ENCODE measurements around the gene IQSEC1.

IQSEC1 gene

DNA sequence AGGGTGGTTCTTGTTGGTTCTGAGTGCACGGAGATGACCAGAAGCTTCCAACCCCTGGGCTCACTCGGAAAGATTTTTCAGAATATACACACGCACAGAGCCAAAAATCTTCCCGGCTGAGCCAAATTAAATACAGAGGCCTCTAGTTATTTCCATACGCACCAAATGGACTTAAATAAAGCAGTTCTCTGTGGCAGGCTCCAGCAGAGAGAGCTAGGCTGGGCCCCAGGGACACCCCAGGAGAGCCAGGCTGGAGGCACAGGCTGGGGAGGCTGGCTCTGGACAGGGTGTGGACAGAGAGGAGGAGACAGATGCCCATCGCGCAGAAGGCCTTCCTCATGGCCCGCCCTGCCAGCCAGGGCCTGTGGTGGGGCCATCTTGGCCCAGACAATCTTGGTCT, 115.9 kb downstream of the IQSEC1 start:
- no peaks in the 10 kb centered on the region for H3K9me3 ChIP-seq (replicated peaks in 1 of 11)
- peaks cover 48 to 100% (median 98%) of the 10 kb centered on the region in 11 experiments for H4K20me1 ChIP-seq
- peak overlapping the region in 7 of 11 experiments; percentile 2 to 91 (median 88); a peak in 14 of 22 replicates for H3K27ac ChIP-seq
- peaks cover 100% of the 10 kb centered on the region in 10 experiments for H3K4me1 ChIP-seq
- H3K36me3 ChIP-seq = peaks cover 0 to 41% (median 0%) of the 10 kb centered on the region in 11 experiments; a peak in 7 of 22 replicates
- peak overlapping the region; percentile 96 to 100 (median 99) for H3K4me2 ChIP-seq
- peak overlapping the region in 1 of 10 experiments; percentile 7; a peak in 1 of 20 replicates for H3K4me3 ChIP-seq
- TF ChIP-seq Cebpa-rat (IDR thresholded peaks at IDR 0.05) = no peak
- no peaks in the 10 kb centered on the region for H3K27me3 ChIP-seq
- H3K9ac ChIP-seq = peak overlapping the region in 5 of 11 experiments; percentile 11 to 83 (median 81); a peak in 7 of 22 replicates

DNA sequence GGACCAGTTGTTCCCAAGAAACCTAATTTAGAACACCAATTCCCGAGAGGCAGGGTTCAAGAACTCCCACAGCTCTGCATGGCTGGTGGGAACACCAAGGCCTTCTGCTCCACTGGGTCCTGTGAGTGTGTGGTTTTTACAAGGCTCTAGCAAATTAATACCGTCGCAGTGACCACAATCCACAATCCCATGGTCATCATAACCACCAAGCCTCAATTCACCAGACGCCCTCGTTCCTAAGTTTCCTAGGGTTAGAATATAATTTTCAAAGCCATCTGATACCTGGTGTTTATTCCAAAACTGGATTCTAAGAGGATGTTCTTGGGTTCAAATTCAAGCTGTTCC, 116.9 kb downstream of the IQSEC1 start:
- Histone ChIP-seq H3K4me2 (peak overlapping the region; percentile 96 to 100 (median 99)), H4K20me1 (peaks cover 51 to 100% (median 98%) of the 10 kb centered on the region in 11 experiments), H3K27me3 (no peaks in the 10 kb centered on the region), H3K4me3 (no peak overlapping the region; a peak in 1 of 20 replicates), H3K36me3 (peaks cover 0 to 33% (median 0%) of the 10 kb centered on the region in 11 experiments; a peak in 7 of 22 replicates), H3K9ac (peak overlapping the region in 9 of 11 experiments; percentile 11 to 83 (median 70); a peak in 12 of 22 replicates), H3K4me1 (peaks cover 100% of the 10 kb centered on the region in 10 experiments), H3K27ac (peak overlapping the region in 8 of 11 experiments; percentile 13 to 91 (median 86); a peak in 14 of 22 replicates), H3K9me3 (replicated peaks in 1 of 11) (no peaks in the 10 kb centered on the region)
- no peak for TF ChIP-seq Cebpa-rat (IDR thresholded peaks at IDR 0.05)

DNA sequence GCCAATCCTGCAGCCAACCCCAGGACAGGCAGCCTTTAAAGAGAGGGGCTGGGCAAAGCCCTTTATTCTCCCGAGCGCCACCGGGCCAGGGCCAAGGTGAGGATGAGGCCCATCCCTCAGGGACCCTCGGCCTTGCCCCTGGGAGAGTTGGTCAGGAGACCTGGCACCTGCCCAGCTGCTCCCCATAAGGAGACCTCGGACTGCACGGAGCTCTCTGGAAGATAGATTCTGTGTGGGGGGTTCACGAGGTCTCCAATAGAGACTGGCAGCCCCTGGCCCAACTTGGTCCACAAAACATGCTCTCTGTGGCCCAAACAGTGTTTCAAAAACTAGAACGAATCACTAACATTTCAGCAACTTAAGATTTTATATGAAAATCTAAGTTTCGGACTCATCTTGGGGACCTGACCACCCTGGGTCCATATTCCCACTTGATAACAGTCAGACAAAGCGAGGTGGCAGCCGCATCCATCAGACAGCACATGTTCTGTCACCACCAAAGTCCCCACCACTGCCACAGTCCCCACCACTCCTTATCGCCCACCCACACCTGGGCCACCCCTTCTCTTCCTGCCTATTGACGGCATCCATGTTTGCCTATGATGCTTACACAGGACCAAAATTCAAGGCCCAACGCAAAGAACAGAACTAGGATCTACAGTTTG, 117.4 kb downstream of the IQSEC1 start:
- Histone ChIP-seq H3K27me3 (no peaks in the 10 kb centered on the region), H3K9ac (peak overlapping the region; percentile 53 to 83 (median 71)), H3K27ac (peak overlapping the region in 10 of 11 experiments; percentile 32 to 91 (median 83); a peak in 20 of 22 replicates), H3K4me1 (peaks cover 100% of the 10 kb centered on the region in 10 experiments), H3K4me3 (peak overlapping the region in 6 of 10 experiments; percentile 25 to 47 (median 38); a peak in 10 of 20 replicates), H3K9me3 (replicated peaks in 1 of 11) (no peaks in the 10 kb centered on the region), H3K36me3 (peaks cover 0 to 34% (median 0%) of the 10 kb centered on the region in 11 experiments; a peak in 7 of 22 replicates), H4K20me1 (peaks cover 51 to 100% (median 98%) of the 10 kb centered on the region in 11 experiments), H3K4me2 (peak overlapping the region; percentile 96 to 100 (median 99))
- no peak for TF ChIP-seq Cebpa-rat (IDR thresholded peaks at IDR 0.05)

DNA sequence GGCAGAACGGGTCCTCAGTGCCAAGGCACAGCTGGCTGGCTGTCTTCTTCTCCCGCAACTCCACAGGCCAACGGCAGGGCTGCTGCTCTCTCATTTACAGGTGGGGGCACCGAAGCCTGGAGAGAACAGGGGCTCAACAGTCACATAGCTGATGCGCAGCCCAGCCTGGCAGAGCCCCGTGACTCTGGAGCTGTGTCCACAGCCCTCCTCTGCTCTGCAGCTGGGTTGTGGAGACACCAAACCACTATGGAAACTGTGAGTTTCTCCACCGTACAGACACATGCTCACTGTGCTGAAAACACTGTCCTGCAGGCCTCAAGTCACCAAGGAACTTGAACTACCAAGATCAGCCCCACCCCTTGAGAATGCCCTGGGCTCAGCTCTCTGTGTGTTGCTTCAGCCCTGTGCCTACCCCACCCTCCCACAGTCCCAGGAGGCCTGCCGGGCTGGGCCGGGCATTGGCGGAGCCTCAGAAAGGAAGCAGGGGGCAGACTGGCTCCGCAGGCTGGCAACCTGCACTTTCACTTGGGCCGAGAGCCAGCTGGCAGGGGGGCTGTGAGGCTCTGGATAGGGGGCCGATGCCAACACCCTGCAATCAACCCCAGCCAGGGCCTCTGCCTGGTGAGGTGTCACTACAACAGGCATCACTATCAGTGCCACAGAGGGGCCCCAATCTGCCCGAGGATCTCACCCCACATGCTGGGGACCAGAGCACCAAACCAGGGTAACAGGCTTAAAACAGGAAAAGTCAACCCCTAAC, 118.2 kb downstream of the IQSEC1 start:
- peak overlapping the region in 7 of 10 experiments; percentile 25 to 47 (median 40); a peak in 12 of 20 replicates for H3K4me3 ChIP-seq
- TF ChIP-seq Cebpa-rat (IDR thresholded peaks at IDR 0.05) = peak in 6 of 11 experiments; percentile 19 to 92 (median 50); a peak in 8 of 22 replicates
- H3K36me3 ChIP-seq = peaks cover 0 to 35% (median 0%) of the 10 kb centered on the region in 11 experiments; a peak in 7 of 22 replicates
- peak overlapping the region in 10 of 11 experiments; percentile 32 to 91 (median 83); a peak in 20 of 22 replicates for H3K27ac ChIP-seq
- H3K27me3 ChIP-seq = no peaks in the 10 kb centered on the region
- H3K9ac ChIP-seq = peak overlapping the region; percentile 53 to 83 (median 71)
- H3K4me2 ChIP-seq = peak overlapping the region; percentile 96 to 100 (median 99)
- peaks cover 100% of the 10 kb centered on the region in 10 experiments for H3K4me1 ChIP-seq
- H3K9me3 ChIP-seq (replicated peaks in 1 of 11) = no peaks in the 10 kb centered on the region
- H4K20me1 ChIP-seq = peaks cover 49 to 100% (median 98%) of the 10 kb centered on the region in 11 experiments

DNA sequence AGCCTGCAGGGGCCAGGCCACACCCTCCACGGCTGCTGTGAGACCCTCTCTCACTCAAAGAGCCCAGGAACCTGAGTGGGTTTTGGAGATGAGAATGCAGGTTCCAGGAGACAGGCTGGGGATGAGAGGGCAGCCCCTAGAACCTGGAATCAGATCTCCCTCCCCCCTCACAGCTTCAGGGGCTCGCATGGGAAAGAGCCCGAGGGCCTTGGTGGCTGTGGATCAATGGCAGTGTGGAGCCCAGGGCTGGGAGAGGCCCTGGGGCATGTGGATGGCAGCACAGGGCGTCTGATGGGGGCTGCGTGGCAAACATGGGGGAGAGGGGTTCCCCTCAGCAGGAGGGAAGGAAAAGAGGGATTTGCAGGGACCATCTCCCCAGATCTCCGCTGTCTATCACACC, 119.0 kb downstream of the IQSEC1 start:
- Histone ChIP-seq H3K4me1 (peaks cover 100% of the 10 kb centered on the region in 10 experiments), H3K36me3 (peaks cover 0 to 35% (median 0%) of the 10 kb centered on the region in 11 experiments; a peak in 7 of 22 replicates), H4K20me1 (peaks cover 58 to 100% (median 100%) of the 10 kb centered on the region in 11 experiments), H3K9me3 (replicated peaks in 1 of 11) (no peaks in the 10 kb centered on the region), H3K27me3 (no peaks in the 10 kb centered on the region), H3K9ac (peak overlapping the region; percentile 23 to 83 (median 71); a peak in 20 of 22 replicates), H3K4me2 (peak overlapping the region; percentile 96 to 100 (median 99)), H3K27ac (peak overlapping the region in 10 of 11 experiments; percentile 23 to 91 (median 83); a peak in 19 of 22 replicates), H3K4me3 (peak overlapping the region in 3 of 10 experiments; percentile 9 to 47 (median 14); a peak in 4 of 20 replicates)
- TF ChIP-seq Cebpa-rat (IDR thresholded peaks at IDR 0.05) = no peak

DNA sequence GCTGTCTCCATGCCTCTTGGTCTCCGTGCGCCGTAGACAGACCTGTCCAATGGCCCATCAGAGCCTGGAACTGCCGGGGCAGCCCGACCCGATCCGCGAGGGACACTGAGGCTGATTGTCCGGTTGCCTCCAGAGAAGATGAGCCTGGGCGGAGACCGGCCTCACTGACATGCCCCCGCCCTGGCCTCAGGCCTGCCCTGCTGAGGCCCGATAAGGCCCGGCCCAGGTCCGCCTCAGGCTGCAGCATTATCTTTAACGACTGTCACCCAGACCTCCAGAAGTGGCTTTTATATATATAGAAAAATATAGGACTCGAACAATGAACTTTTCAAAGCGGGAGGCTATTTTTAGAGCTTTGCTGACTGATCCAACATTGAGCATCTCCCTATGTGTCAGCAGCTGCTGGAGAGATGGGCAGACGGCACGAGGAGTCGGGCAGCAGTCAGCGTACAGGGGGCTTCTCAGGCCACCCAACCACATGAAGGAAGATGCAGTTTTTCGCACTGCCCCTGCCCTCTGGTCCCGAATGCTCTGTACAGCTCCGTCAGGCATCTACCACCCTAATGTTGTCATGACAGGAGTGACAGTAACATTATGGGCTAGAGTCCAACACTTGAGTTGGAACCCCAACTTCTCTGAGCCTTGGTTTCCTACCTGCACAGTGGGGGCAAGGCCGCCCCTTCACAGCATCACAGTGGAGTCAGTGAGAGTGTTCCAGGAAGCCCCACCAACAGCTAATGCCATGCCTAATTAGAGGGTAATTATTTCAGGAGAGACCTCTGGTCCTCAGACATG, 119.8 kb downstream of the IQSEC1 start:
- H3K4me2 ChIP-seq = peak overlapping the region; percentile 96 to 100 (median 99)
- peak overlapping the region in 1 of 10 experiments; percentile 47; a peak in 2 of 20 replicates for H3K4me3 ChIP-seq
- H3K4me1 ChIP-seq = peaks cover 100% of the 10 kb centered on the region in 10 experiments
- TF ChIP-seq Cebpa-rat (IDR thresholded peaks at IDR 0.05) = no peak
- H4K20me1 ChIP-seq = peaks cover 65 to 100% (median 100%) of the 10 kb centered on the region in 11 experiments
- H3K9ac ChIP-seq = peak overlapping the region in 9 of 11 experiments; percentile 23 to 83 (median 71); a peak in 17 of 22 replicates
- H3K27me3 ChIP-seq = no peaks in the 10 kb centered on the region
- H3K27ac ChIP-seq = peak overlapping the region in 9 of 11 experiments; percentile 52 to 91 (median 83); a peak in 17 of 22 replicates
- H3K36me3 ChIP-seq = peaks cover 0 to 39% (median 0%) of the 10 kb centered on the region in 11 experiments; a peak in 7 of 22 replicates
- H3K9me3 ChIP-seq (replicated peaks in 1 of 11) = no peaks in the 10 kb centered on the region

DNA sequence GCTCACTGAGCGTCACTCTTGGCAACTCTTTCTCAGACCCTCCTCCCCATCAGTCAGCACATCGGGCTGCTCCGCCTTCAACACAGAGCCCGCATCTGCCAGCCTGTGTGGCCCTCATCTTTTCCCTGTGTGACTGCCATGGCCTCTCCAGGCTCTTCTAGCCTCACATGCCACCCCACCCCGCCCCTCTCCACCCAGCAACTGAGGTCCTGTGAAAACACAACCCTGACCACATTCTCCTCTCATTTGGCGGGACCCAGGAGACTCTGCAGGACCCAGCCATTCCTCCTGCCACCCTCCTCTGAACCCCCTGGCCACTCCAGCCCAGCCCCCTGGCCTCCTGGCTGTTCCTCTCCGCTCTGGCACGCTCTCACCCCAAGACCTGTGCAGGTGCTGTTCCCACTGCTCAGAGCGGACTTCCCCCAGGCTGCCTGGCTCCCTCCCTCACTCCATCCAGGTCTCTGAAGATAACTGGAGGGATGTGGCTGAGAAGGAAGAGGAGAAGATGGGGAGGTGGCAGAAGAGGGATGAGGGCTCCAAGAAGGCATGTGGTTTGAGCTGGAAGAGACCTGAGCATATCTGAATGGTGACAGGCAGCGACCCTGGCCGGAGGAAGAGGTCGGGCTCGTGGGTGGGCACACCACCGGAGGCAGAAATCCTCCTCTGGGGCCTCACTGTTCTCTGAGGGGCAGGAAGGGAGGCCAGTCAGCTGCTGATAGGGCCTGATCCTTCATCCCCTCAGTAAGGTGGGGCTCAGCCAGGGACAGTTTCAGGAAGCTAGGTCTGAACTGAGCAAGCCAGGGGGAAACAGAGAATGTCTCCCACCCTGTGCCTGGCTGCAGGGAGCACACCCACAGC, 120.7 kb downstream of the IQSEC1 start:
- H3K4me3 ChIP-seq = no peak overlapping the region
- no peaks in the 10 kb centered on the region for H3K27me3 ChIP-seq
- H3K4me2 ChIP-seq = peak overlapping the region; percentile 96 to 100 (median 99)
- TF ChIP-seq Cebpa-rat (IDR thresholded peaks at IDR 0.05) = no peak
- H3K36me3 ChIP-seq = peaks cover 0 to 38% (median 0%) of the 10 kb centered on the region in 11 experiments; a peak in 7 of 22 replicates
- peak overlapping the region in 8 of 11 experiments; percentile 28 to 91 (median 86); a peak in 15 of 22 replicates for H3K27ac ChIP-seq
- no peaks in the 10 kb centered on the region for H3K9me3 ChIP-seq (replicated peaks in 1 of 11)
- peak overlapping the region in 8 of 11 experiments; percentile 23 to 83 (median 74); a peak in 16 of 22 replicates for H3K9ac ChIP-seq
- H4K20me1 ChIP-seq = peaks cover 70 to 100% (median 100%) of the 10 kb centered on the region in 11 experiments
- peaks cover 100% of the 10 kb centered on the region in 10 experiments for H3K4me1 ChIP-seq

All from BLaER1 treated with 17β-estradiol and CSF1 and Interleukin-3, amounts not matched to agents 10 nM and 100 nM (cell line).